ENCODE results near the gene KCNK3. TPM values are rescaled to one million over a fixed set of nuclear protein-coding genes. Genes with fewer than 3 reads are reported as not detected.

The KCNK3 gene
- total RNA-seq, 2 experiments from 2014 or later: not detected

- ChIA-PET CTCF (no interaction called here), POLR2A (no interaction called here)
- H3K27me3 Mint-ChIP-seq: peaks cover 8% of the 10 kb centered on the region
- H3K36me3 Mint-ChIP-seq (ENCODE audit: low read depth): no peaks in the 10 kb centered on the region
- DNase-seq: no peak
- H3K4me3 Mint-ChIP-seq: no peak overlapping the region
- H3K9me3 Mint-ChIP-seq: no peaks in the 10 kb centered on the region
- no peaks in the 10 kb centered on the region for H3K4me1 Mint-ChIP-seq
- no peak overlapping the region for H3K27ac Mint-ChIP-seq
Measured at GRCh38 chr2:26702025-26702424, 9.5 kb downstream of the KCNK3 start.

GRCh38 chr2:26704441-26704977 lies 12.0 kb downstream of the KCNK3 start:
- CTCF ChIA-PET: no interaction called here
- DNase-seq: no peak
- Mint-ChIP-seq H3K27ac (no peak overlapping the region), H3K4me3 (no peak overlapping the region), H3K27me3 (peaks cover 3% of the 10 kb centered on the region), H3K4me1 (no peaks in the 10 kb centered on the region), H3K36me3 (ENCODE audit: low read depth) (no peaks in the 10 kb centered on the region), H3K9me3 (no peaks in the 10 kb centered on the region)
- POLR2A ChIA-PET: no interaction called here

GRCh38 chr2:26705126-26705525 lies 12.6 kb downstream of the KCNK3 start:
- H3K27ac Mint-ChIP-seq: no peak overlapping the region
- no peaks in the 10 kb centered on the region for H3K36me3 Mint-ChIP-seq (ENCODE audit: low read depth)
- CTCF ChIA-PET: interaction anchor here (0.9 kb wide), 1 partner anchor 13 kb away, joined by 3 read pairs; no protein-coding TSS in a partner anchor
- no peak overlapping the region for H3K4me3 Mint-ChIP-seq
- H3K27me3 Mint-ChIP-seq: peaks cover 3% of the 10 kb centered on the region
- no peaks in the 10 kb centered on the region for H3K9me3 Mint-ChIP-seq
- POLR2A ChIA-PET: no interaction called here
- no peak for DNase-seq
- no peaks in the 10 kb centered on the region for H3K4me1 Mint-ChIP-seq

- no peak for DNase-seq
- no peak overlapping the region for H3K4me3 Mint-ChIP-seq
- ChIA-PET CTCF (no interaction called here), POLR2A (no interaction called here)
- H3K9me3 Mint-ChIP-seq: no peaks in the 10 kb centered on the region
- no peak overlapping the region for H3K27ac Mint-ChIP-seq
- H3K27me3 Mint-ChIP-seq: no peaks in the 10 kb centered on the region
- no peaks in the 10 kb centered on the region for H3K4me1 Mint-ChIP-seq
- no peaks in the 10 kb centered on the region for H3K36me3 Mint-ChIP-seq (ENCODE audit: low read depth)
Measured at GRCh38 chr2:26706093-26706492, 13.6 kb downstream of the KCNK3 start.

- Mint-ChIP-seq H3K27me3 (no peaks in the 10 kb centered on the region), H3K36me3 (ENCODE audit: low read depth) (no peaks in the 10 kb centered on the region), H3K9me3 (no peaks in the 10 kb centered on the region), H3K27ac (no peak overlapping the region), H3K4me1 (no peaks in the 10 kb centered on the region), H3K4me3 (no peak overlapping the region)
- no peak for DNase-seq
- ChIA-PET CTCF (no interaction called here), POLR2A (no interaction called here)
Measured at GRCh38 chr2:26706616-26707473, 14.3 kb downstream of the KCNK3 start.

- no peaks in the 10 kb centered on the region for H3K9me3 Mint-ChIP-seq
- no peak for DNase-seq
- H3K4me1 Mint-ChIP-seq: no peaks in the 10 kb centered on the region
- no peaks in the 10 kb centered on the region for H3K36me3 Mint-ChIP-seq (ENCODE audit: low read depth)
- H3K27ac Mint-ChIP-seq: no peak overlapping the region
- no peaks in the 10 kb centered on the region for H3K27me3 Mint-ChIP-seq
- CTCF ChIA-PET: no interaction called here
- POLR2A ChIA-PET: no interaction called here
- no peak overlapping the region for H3K4me3 Mint-ChIP-seq
Measured at GRCh38 chr2:26707747-26708146, 15.2 kb downstream of the KCNK3 start.

- CTCF ChIA-PET: no interaction called here
Measured at GRCh38 chr2:26708457-26708856, 15.9 kb downstream of the KCNK3 start.

GRCh38 chr2:26709323-26710110 lies 17.0 kb downstream of the KCNK3 start:
- no peak for DNase-seq
- no peaks in the 10 kb centered on the region for H3K9me3 Mint-ChIP-seq
- ChIA-PET POLR2A (no interaction called here), CTCF (interaction anchor here (0.8 to 0.9 kb wide), 2 partner anchors 16 to 26 kb away, joined by 3 read pairs; no protein-coding TSS in a partner anchor)
- no peaks in the 10 kb centered on the region for H3K36me3 Mint-ChIP-seq (ENCODE audit: low read depth)
- H3K4me3 Mint-ChIP-seq: no peak overlapping the region
- no peak overlapping the region for H3K27ac Mint-ChIP-seq
- no peaks in the 10 kb centered on the region for H3K4me1 Mint-ChIP-seq
- H3K27me3 Mint-ChIP-seq: no peaks in the 10 kb centered on the region

More at GRCh38 chr2:26708457-26708856, 15.9 kb downstream of the KCNK3 start:
- DNase-seq: no peak
- Mint-ChIP-seq H3K4me3 (no peak overlapping the region), H3K27ac (no peak overlapping the region), H3K4me1 (no peaks in the 10 kb centered on the region), H3K27me3 (no peaks in the 10 kb centered on the region), H3K36me3 (ENCODE audit: low read depth) (no peaks in the 10 kb centered on the region), H3K9me3 (no peaks in the 10 kb centered on the region)
- POLR2A ChIA-PET: no interaction called here

- H3K27me3 Mint-ChIP-seq: no peaks in the 10 kb centered on the region
- H3K9me3 Mint-ChIP-seq: no peaks in the 10 kb centered on the region
- CTCF ChIA-PET: no interaction called here
- H3K4me1 Mint-ChIP-seq: no peaks in the 10 kb centered on the region
- no peaks in the 10 kb centered on the region for H3K36me3 Mint-ChIP-seq (ENCODE audit: low read depth)
- no peak overlapping the region for H3K27ac Mint-ChIP-seq
- DNase-seq: no peak
- POLR2A ChIA-PET: no interaction called here
- H3K4me3 Mint-ChIP-seq: no peak overlapping the region
Measured at GRCh38 chr2:26710145-26710544, 17.6 kb downstream of the KCNK3 start.

GRCh38 chr2:26710743-26711456 lies 18.4 kb downstream of the KCNK3 start:
- H3K36me3 Mint-ChIP-seq (ENCODE audit: low read depth): no peaks in the 10 kb centered on the region
- H3K27me3 Mint-ChIP-seq: no peaks in the 10 kb centered on the region
- no peak for DNase-seq
- H3K4me1 Mint-ChIP-seq: no peaks in the 10 kb centered on the region
- ChIA-PET POLR2A (no interaction called here), CTCF (interaction anchor here (0.5 kb wide), 1 partner anchor 399 kb away, joined by 3 read pairs; no protein-coding TSS in a partner anchor)
- H3K27ac Mint-ChIP-seq: no peak overlapping the region
- H3K9me3 Mint-ChIP-seq: no peaks in the 10 kb centered on the region
- H3K4me3 Mint-ChIP-seq: no peak overlapping the region

GRCh38 chr2:26711457-26712161 lies 19.1 kb downstream of the KCNK3 start:
- H3K27me3 Mint-ChIP-seq: no peaks in the 10 kb centered on the region
- H3K9me3 Mint-ChIP-seq: no peaks in the 10 kb centered on the region
- no peak overlapping the region for H3K27ac Mint-ChIP-seq
- ChIA-PET POLR2A (no interaction called here), CTCF (interaction anchor here (0.5 kb wide), 1 partner anchor 398 kb away, joined by 3 read pairs; no protein-coding TSS in a partner anchor)
- no peak overlapping the region for H3K4me3 Mint-ChIP-seq
- H3K4me1 Mint-ChIP-seq: no peaks in the 10 kb centered on the region
- no peak for DNase-seq
- H3K36me3 Mint-ChIP-seq (ENCODE audit: low read depth): no peaks in the 10 kb centered on the region

Data from activated CD4-positive, alpha-beta T cell treated with anti-CD3 and anti-CD28 coated beads, Interleukin-2, amount 10 ng/mL, durations not matched to agents 7 days and 5 days (primary cell).